Calu3 (cell line): ENCODE data around the gene PAK6. TPM values are rescaled to one million over a fixed set of nuclear protein-coding genes. Genes with fewer than 3 reads are reported as not detected.

Experiments
- BruUV-seq: library from RNA; stranded (reverse); fragments of 400-500 nt; replicated peaks from 2 replicates; lab custom pipeline; 2021; lab: Mats Ljungman, UMichigan
- CTCF ChIA-PET: fragments of 300-600 bp; sonication (Branson Sonifier 250); formaldehyde crosslinking; loops from one replicate; lab custom pipeline; 2022; ENCODE audit warnings: antibody characterized with exemption; lab: Charles Lee
- DNase-seq: peaks from one replicate; pipeline ENCODE4 v3.0.0; 2022
- H3K27ac Mint-ChIP-seq: one replicate; pipeline ENCODE4 v1.8.0; 2022; ENCODE audit warnings: mixed read lengths; ENCODE audit not compliant: unreplicated experiment
- H3K27me3 Mint-ChIP-seq: one replicate; pipeline ENCODE4 v1.8.0; 2022; ENCODE audit warnings: mixed read lengths; ENCODE audit not compliant: unreplicated experiment
- H3K36me3 Mint-ChIP-seq: one replicate; pipeline ENCODE4 v1.8.0; 2022; ENCODE audit warnings: mild to moderate bottlenecking, moderate library complexity, mixed read lengths; ENCODE audit not compliant: insufficient read depth, unreplicated experiment
- H3K4me1 Mint-ChIP-seq: one replicate; pipeline ENCODE4 v1.8.0; 2022; ENCODE audit warnings: mild to moderate bottlenecking, low read depth, mixed read lengths; ENCODE audit not compliant: unreplicated experiment
- H3K4me3 Mint-ChIP-seq: one replicate; pipeline ENCODE4 v1.8.0; 2022; ENCODE audit warnings: mild to moderate bottlenecking, low read depth, moderate library complexity, mixed read lengths; ENCODE audit not compliant: unreplicated experiment
- H3K9me3 Mint-ChIP-seq: one replicate; pipeline ENCODE4 v1.8.0; 2022; ENCODE audit warnings: low read depth, mixed read lengths; ENCODE audit not compliant: unreplicated experiment
- intact Hi-C: fragments of 100-400 bp; cut with micrococcal nuclease; formaldehyde crosslinking; loops from one replicate; pipeline ENCODE4 v1.10.0; 2022; ENCODE audit not compliant: unreplicated experiment
- total RNA-seq: library from RNA; stranded (reverse); gene quantifications from 2 replicates; pipeline ENCODE4 v1.2.3, GENCODE V29; 2022
- TF ChIP-seq, protein P1 (sequence below): fragments of 200-600 bp; IDR thresholded peaks from one replicate; pipeline ENCODE4 v1.8.0; 2022; ENCODE audit warnings: antibody characterized with exemption; ENCODE audit not compliant: unreplicated experiment

Gene PAK6
- total RNA-seq, 1 experiment from 2014 or later: 7.1 TPM

DNA sequence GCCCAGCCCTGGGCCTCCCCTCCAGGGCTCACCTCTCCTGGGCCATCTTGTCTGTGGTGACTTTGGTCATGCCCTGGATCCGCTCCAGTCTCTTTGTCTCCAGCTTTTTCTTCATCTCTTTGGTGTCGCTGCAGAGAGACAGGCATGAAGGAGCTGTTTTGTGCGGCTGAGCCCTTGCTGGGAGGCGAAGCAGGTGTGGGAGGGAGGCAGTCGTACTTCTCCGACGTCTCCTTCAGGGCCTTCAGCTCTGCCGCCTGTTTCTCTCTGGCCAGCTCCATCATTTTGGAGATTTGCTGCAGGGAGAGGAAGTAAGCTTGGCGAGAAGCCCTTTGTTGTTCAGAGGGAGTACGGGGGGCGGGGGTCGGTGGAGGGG is 51.7 kb downstream of the PAK6 start:
- Mint-ChIP-seq H3K36me3 (peaks cover 9% of the 10 kb centered on the region), H3K27ac (no peak overlapping the region), H3K4me1 (peaks cover 12% of the 10 kb centered on the region), H3K27me3 (no peaks in the 10 kb centered on the region), H3K4me3 (no peak overlapping the region), H3K9me3 (no peaks in the 10 kb centered on the region)
- TF ChIP-seq, protein P1, sequence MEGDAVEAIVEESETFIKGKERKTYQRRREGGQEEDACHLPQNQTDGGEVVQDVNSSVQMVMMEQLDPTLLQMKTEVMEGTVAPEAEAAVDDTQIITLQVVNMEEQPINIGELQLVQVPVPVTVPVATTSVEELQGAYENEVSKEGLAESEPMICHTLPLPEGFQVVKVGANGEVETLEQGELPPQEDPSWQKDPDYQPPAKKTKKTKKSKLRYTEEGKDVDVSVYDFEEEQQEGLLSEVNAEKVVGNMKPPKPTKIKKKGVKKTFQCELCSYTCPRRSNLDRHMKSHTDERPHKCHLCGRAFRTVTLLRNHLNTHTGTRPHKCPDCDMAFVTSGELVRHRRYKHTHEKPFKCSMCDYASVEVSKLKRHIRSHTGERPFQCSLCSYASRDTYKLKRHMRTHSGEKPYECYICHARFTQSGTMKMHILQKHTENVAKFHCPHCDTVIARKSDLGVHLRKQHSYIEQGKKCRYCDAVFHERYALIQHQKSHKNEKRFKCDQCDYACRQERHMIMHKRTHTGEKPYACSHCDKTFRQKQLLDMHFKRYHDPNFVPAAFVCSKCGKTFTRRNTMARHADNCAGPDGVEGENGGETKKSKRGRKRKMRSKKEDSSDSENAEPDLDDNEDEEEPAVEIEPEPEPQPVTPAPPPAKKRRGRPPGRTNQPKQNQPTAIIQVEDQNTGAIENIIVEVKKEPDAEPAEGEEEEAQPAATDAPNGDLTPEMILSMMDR: no peak
- intact Hi-C loops: no loop called here
- CTCF ChIA-PET: no interaction called here
- no TSS peak for BruUV-seq
- no peak for DNase-seq

DNA sequence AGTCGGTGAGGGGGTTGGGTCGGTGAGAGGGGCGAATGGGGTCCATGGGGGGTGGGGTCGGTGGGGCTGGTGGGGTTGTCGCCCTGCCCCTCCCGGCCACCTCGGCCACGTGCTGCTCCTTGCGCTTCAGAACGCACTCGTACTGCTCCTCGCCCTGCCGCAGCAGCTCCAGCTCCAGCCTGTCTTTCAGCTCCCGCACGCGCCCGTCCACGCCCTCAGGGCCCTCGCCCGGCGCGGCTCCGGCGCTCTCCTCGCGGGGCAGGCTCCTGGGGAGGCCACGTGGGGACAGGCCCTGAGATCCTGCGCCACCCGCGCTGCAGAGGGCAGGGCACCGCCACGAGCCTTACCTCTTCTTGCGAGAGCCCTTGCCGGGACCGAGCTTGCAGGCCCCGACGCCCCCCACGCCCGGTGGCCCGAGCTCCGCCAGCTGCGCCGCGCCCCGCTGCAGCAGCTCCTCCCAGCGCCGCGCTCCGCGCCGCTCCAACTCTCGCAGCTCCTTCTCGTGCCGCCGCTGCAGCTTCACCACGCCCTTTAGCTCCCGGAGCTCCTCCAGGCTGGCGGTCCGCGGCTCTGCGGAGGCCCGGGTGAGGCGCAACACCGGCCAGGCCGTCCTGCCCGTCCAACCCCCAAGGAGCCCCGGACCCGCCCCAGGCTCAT is 52.2 kb downstream of the PAK6 start:
- CTCF ChIA-PET: interaction anchor here (0.9 kb wide), 1 partner anchor 47 kb away, joined by 3 read pairs; no protein-coding TSS in a partner anchor
- Mint-ChIP-seq H3K4me1 (peaks cover 12% of the 10 kb centered on the region), H3K9me3 (no peaks in the 10 kb centered on the region), H3K27ac (no peak overlapping the region), H3K27me3 (no peaks in the 10 kb centered on the region), H3K4me3 (no peak overlapping the region), H3K36me3 (peaks cover 9% of the 10 kb centered on the region)
- no peak for DNase-seq
- intact Hi-C loops: no loop called here
- TF ChIP-seq, protein P1: no peak
- BruUV-seq: no TSS peak

DNA sequence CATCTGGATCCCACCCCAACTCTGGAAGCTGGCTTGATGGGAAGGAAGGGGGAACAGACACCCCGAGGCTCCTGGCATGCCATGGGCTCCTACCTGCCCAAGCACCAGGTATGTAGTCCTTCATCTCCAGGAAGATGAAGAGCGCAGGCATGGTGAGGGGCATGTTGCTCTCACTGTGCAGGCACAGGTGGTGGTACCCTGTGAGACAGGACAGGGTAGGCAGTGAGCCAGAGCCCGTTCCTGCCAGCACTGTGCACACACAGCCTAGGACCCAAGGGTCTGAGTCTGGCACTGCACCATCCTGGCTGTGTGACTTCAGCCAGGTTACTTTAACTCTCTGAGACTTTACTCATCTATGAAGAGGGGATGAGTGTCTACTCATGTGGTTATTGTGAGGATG is 53.4 kb downstream of the PAK6 start:
- no peak overlapping the region for H3K4me3 Mint-ChIP-seq

DNA sequence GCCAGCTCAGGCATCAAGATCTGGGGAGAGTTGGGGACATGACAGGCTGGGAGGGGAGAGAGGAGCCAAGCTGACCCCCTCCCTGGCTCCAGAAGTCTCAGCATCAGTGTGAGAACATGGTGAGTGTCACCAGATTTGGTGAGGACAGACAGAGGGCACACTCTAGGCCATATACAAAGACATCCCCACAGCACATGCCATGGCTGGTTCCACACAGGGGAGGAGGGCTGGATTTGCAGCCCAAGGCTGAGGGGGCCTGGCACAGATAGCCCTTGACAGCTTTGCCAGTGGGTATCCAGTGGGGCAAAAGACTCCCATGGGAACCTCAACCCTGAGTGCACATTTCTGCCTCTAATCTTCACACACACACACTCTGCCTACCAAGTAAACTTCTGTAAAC is 54.1 kb downstream of the PAK6 start:
- no TSS peak for BruUV-seq
- DNase-seq: no peak
- H3K36me3 Mint-ChIP-seq: peaks cover 7% of the 10 kb centered on the region
- no peaks in the 10 kb centered on the region for H3K27me3 Mint-ChIP-seq
- H3K9me3 Mint-ChIP-seq: no peaks in the 10 kb centered on the region
- peaks cover 12% of the 10 kb centered on the region for H3K4me1 Mint-ChIP-seq
- CTCF ChIA-PET: no interaction called here
- TF ChIP-seq, protein P1: no peak
- H3K4me3 Mint-ChIP-seq: no peak overlapping the region
- no peak overlapping the region for H3K27ac Mint-ChIP-seq
- intact Hi-C loops: no loop called here

More for the DNA sequence above, 53.4 kb downstream of the PAK6 start:
- TF ChIP-seq, protein P1: no peak
- no peaks in the 10 kb centered on the region for H3K27me3 Mint-ChIP-seq
- H3K9me3 Mint-ChIP-seq: no peaks in the 10 kb centered on the region
- DNase-seq: no peak
- H3K4me1 Mint-ChIP-seq: peaks cover 12% of the 10 kb centered on the region
- BruUV-seq: no TSS peak
- CTCF ChIA-PET: no interaction called here
- intact Hi-C loops: no loop called here
- H3K27ac Mint-ChIP-seq: no peak overlapping the region
- peaks cover 9% of the 10 kb centered on the region for H3K36me3 Mint-ChIP-seq
